Measurements from ENCODE around the gene COG7.
"Not testable (repeated sequence)": the region's sequence is repeated elsewhere in the genome, so short reads cannot be mapped to it uniquely, and the experiment has no call there.

The COG7 gene

GRCh38 chr16:23367988-23368387, 85.0 kb downstream of the COG7 start:
- no peak for TF ChIP-seq BACH2 (CRISPR knock-in tag; IDR thresholded peaks at IDR 0.05; ENCODE audit: borderline replicate concordance)
- TF ChIP-seq CSRNP3 (CRISPR knock-in tag; IDR thresholded peaks at IDR 0.05) = no peak
- TF ChIP-seq TOX (CRISPR knock-in tag; IDR thresholded peaks at IDR 0.05; ENCODE audit: borderline replicate concordance) = no peak
- no peak for TF ChIP-seq ISL1 (CRISPR knock-in tag; IDR thresholded peaks at IDR 0.05)
- no peak for TF ChIP-seq ZFP3 (CRISPR knock-in tag; IDR thresholded peaks at IDR 0.05)
- no peak for TF ChIP-seq CREB5 (CRISPR knock-in tag; IDR thresholded peaks at IDR 0.05; ENCODE audit: low read depth)
- TF ChIP-seq TSHZ2 (CRISPR knock-in tag; IDR thresholded peaks at IDR 0.05) = no peak
- no peak for ATAC-seq

GRCh38 chr16:23367564-23367963, 85.4 kb downstream of the COG7 start:
- ATAC-seq = no peak

GRCh38 chr16:23366341-23366740, 86.6 kb downstream of the COG7 start:
- not testable (repeated sequence) for ATAC-seq

More at GRCh38 chr16:23367564-23367963, 85.4 kb downstream of the COG7 start:
- TF ChIP-seq POU6F1 (CRISPR knock-in tag; IDR thresholded peaks at IDR 0.05; ENCODE audit: borderline replicate concordance, low read depth) (no peak), ARNTL (CRISPR knock-in tag; IDR thresholded peaks at IDR 0.05; ENCODE audit: borderline replicate concordance, low read depth) (no peak)

GRCh38 chr16:23365602-23366240, 87.3 kb downstream of the COG7 start:
- ATAC-seq = no peak
- no peak for TF ChIP-seq RARB (CRISPR knock-in tag; IDR thresholded peaks at IDR 0.05)
- TF ChIP-seq ZFP30 (CRISPR knock-in tag; IDR thresholded peaks at IDR 0.05) = no peak
- TF ChIP-seq PPARA (CRISPR knock-in tag; IDR thresholded peaks at IDR 0.05; ENCODE audit: borderline replicate concordance) = no peak

GRCh38 chr16:23362460-23363317, 90.3 kb downstream of the COG7 start:
- no peak for TF ChIP-seq POU6F1 (CRISPR knock-in tag; IDR thresholded peaks at IDR 0.05; ENCODE audit: borderline replicate concordance, low read depth)
- TF ChIP-seq PATZ1 (CRISPR knock-in tag; IDR thresholded peaks at IDR 0.05; ENCODE audit: borderline replicate concordance) = no peak
- no peak for TF ChIP-seq BACH2 (CRISPR knock-in tag; IDR thresholded peaks at IDR 0.05; ENCODE audit: borderline replicate concordance)
- no peak for ATAC-seq
